ENCODE data around the gene SWAP70.

Gene SWAP70

DNA sequence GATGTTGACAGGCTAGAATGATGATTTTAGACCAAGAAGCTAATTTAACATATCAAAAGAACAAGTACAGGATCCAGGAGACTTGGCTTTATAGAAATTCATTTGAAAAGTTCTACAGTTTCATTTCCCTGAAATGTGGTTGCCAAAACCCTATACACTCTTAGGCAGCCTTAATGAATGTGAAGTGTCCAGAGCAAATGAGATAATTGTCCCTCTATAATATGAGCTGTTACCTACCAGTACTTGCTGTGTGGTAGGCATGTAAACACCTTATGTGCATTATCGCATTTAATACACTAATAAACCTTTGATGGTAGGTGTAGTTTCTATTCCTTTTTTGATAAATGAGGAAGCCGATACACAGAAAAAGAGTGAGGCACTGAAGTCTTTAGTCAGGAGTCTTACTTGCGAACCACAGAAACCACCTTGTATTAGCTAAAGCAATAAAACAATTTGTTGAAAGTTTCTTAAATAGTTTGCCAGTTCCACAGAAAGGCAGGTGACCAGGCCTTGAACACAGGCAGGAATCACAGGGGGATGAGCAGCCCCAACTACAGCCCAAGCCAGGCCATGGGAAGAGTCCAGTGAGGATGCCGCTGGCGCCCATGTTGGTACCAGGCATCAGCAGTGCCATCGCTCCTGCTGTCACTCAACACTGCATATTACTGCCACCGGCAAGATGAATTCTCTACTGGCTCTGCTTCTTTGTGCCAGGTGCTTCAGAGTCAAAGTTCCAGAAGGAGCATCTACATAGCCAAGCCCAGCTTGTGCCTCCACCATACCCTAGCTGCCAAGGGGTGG lies 81.7 kb downstream of the SWAP70 start:
- H3K4me1 ChIP-seq, result peaks cover 0 to 21% (median 9%) of the 10 kb centered on the region in 4 donors
- no peaks in the 10 kb centered on the region for H3K27me3 ChIP-seq
- no peak overlapping the region for H3K4me3 ChIP-seq
- H3K36me3 ChIP-seq, result peaks cover 33 to 61% (median 45%) of the 10 kb centered on the region in 3 donors
- TF ChIP-seq, protein P1, sequence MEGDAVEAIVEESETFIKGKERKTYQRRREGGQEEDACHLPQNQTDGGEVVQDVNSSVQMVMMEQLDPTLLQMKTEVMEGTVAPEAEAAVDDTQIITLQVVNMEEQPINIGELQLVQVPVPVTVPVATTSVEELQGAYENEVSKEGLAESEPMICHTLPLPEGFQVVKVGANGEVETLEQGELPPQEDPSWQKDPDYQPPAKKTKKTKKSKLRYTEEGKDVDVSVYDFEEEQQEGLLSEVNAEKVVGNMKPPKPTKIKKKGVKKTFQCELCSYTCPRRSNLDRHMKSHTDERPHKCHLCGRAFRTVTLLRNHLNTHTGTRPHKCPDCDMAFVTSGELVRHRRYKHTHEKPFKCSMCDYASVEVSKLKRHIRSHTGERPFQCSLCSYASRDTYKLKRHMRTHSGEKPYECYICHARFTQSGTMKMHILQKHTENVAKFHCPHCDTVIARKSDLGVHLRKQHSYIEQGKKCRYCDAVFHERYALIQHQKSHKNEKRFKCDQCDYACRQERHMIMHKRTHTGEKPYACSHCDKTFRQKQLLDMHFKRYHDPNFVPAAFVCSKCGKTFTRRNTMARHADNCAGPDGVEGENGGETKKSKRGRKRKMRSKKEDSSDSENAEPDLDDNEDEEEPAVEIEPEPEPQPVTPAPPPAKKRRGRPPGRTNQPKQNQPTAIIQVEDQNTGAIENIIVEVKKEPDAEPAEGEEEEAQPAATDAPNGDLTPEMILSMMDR (IDR thresholded peaks at IDR 0.05), result no peak
- DNase-seq, result no peak
- no peak overlapping the region for H3K27ac ChIP-seq
- no peaks in the 10 kb centered on the region for H3K9me3 ChIP-seq
- intact Hi-C loops (cut with DNase I; ENCODE audit: low total_unique reads), result loop anchor here (2.0 kb wide), 1 partner anchor 129 kb away; no protein-coding TSS in a partner anchor

DNA sequence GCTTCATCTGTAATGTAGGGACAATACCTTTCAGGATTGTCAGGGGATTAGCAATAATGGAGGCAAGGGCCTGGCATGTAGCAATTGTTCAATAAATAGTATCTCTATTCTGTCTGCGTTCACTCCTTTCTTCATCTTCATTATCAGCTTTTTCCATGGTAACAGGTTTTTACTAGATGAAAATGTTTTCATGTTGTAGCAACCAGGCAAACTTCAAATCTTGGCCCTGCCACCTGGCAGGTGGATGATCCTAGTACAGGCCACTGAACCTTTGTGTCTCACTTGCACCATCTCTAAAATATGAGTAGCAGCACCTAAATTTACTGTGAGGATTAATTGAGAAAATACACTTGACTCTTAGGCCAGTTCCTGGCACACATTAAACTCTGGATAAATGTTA lies 83.4 kb downstream of the SWAP70 start:
- no peak for DNase-seq
- intact Hi-C loops (cut with DNase I; ENCODE audit: low total_unique reads), result no loop called here
- H3K4me3 ChIP-seq, result no peak overlapping the region
- peaks cover 0 to 21% (median 9%) of the 10 kb centered on the region in 4 donors for H3K4me1 ChIP-seq
- H3K27ac ChIP-seq, result peak overlapping the region; percentile 8 to 54
- TF ChIP-seq, protein P1 (IDR thresholded peaks at IDR 0.05), result no peak
- H3K36me3 ChIP-seq, result peaks cover 21 to 60% (median 47%) of the 10 kb centered on the region in 3 donors
- no peaks in the 10 kb centered on the region for H3K27me3 ChIP-seq
- no peaks in the 10 kb centered on the region for H3K9me3 ChIP-seq

GRCh38 chr11:9747828-9748227 lies 84.0 kb downstream of the SWAP70 start:
- Histone ChIP-seq H3K9me3 (no peaks in the 10 kb centered on the region), H3K27me3 (no peaks in the 10 kb centered on the region), H3K36me3 (peaks cover 17 to 56% (median 45%) of the 10 kb centered on the region in 3 donors), H3K4me1 (peaks cover 0 to 21% (median 9%) of the 10 kb centered on the region in 4 donors), H3K27ac (peak overlapping the region; percentile 8 to 54), H3K4me3 (no peak overlapping the region)
- TF ChIP-seq, protein P1 (IDR thresholded peaks at IDR 0.05), result no peak
- intact Hi-C loops (cut with DNase I; ENCODE audit: low total_unique reads), result no loop called here
- no peak for DNase-seq

GRCh38 chr11:9748361-9748970 lies 84.6 kb downstream of the SWAP70 start:
- Histone ChIP-seq H3K36me3 (peaks cover 17 to 56% (median 45%) of the 10 kb centered on the region in 3 donors), H3K9me3 (no peaks in the 10 kb centered on the region), H3K4me3 (no peak overlapping the region), H3K27me3 (no peaks in the 10 kb centered on the region), H3K27ac (peak overlapping the region; percentile 8 to 54), H3K4me1 (peaks cover 0 to 21% (median 9%) of the 10 kb centered on the region in 4 donors)
- peak; percentile 51 to 81 for DNase-seq
- TF ChIP-seq, protein P1 (IDR thresholded peaks at IDR 0.05), result peak; percentile 70 to 77
- intact Hi-C loops (cut with DNase I; ENCODE audit: low total_unique reads), result no loop called here

- intact Hi-C loops (cut with DNase I; ENCODE audit: low total_unique reads), result no loop called here
- DNase-seq, result no peak
- H3K9me3 ChIP-seq, result no peaks in the 10 kb centered on the region
- H3K4me1 ChIP-seq, result peaks cover 0 to 28% (median 9%) of the 10 kb centered on the region in 4 donors
- H3K4me3 ChIP-seq, result no peak overlapping the region
- peaks cover 17 to 44% (median 39%) of the 10 kb centered on the region in 3 donors for H3K36me3 ChIP-seq
- no peak overlapping the region for H3K27ac ChIP-seq
- no peaks in the 10 kb centered on the region for H3K27me3 ChIP-seq
- TF ChIP-seq, protein P1 (IDR thresholded peaks at IDR 0.05), result no peak
These were observed 86.7 kb downstream of the SWAP70 start for GRCh38 chr11:9750551-9750950.

Data from tibial artery (tissue), 4 donors.